ENCODE data around the gene RPS19. TPM values are rescaled to one million over a fixed set of nuclear protein-coding genes. Genes with fewer than 3 reads are reported as not detected.

The RPS19 gene
- total RNA-seq, 1 experiment from 2014 or later = 1,830 TPM

- ATAC-seq = no peak
- no peak for DNase-seq
- Histone ChIP-seq H3F3A (ENCODE audit: low read length, unreplicated experiment) (no peaks in the 10 kb centered on the region), H3K27me3 (ENCODE audit: low read length) (peaks cover 18% of the 10 kb centered on the region), H3K4me3 (ENCODE audit: low read length) (no peak overlapping the region), H3K9ac (ENCODE audit: low read length) (no peak overlapping the region), H2AFZ (ENCODE audit: low read length) (no peak overlapping the region), H4K20me1 (ENCODE audit: low read length) (no peaks in the 10 kb centered on the region), H3K36me3 (ENCODE audit: low read depth, low read length) (no peaks in the 10 kb centered on the region), H3K27ac (ENCODE audit: low read length) (no peak overlapping the region), H3K9me2 (replicated peaks; ENCODE audit: low read length) (no peaks in the 10 kb centered on the region), H3K4me2 (ENCODE audit: low read length) (no peak overlapping the region), H3K4me1 (ENCODE audit: insufficient read depth, low read length) (no peaks in the 10 kb centered on the region), H3K79me2 (ENCODE audit: low read length) (no peaks in the 10 kb centered on the region), H3K9me3 (ENCODE audit: low read length) (no peaks in the 10 kb centered on the region)
- intact Hi-C loops (cut with micrococcal nuclease) = no loop called here
- no peak for TF ChIP-seq CTCF (conservative IDR thresholded peaks at IDR 0.05; ENCODE audit: low read depth, low read length)
- no peak for TF ChIP-seq EZH2 (IDR thresholded peaks at IDR 0.05; ENCODE audit: low read length, unreplicated experiment)
- no peak for TF ChIP-seq EZH2phosphoT487 (IDR thresholded peaks at IDR 0.05; ENCODE audit: borderline replicate concordance, low read length)
- BruUV-seq (replicated peaks) = no TSS peak
- ChIA-PET POLR2A (ENCODE audit: unreplicated experiment) (no interaction called here), CTCF (no interaction called here)
Measured at GRCh38 chr19:41918653-41919244, 58.7 kb downstream of the RPS19 start.

- Histone ChIP-seq H3K79me2 (ENCODE audit: low read length) (no peaks in the 10 kb centered on the region), H3K36me3 (ENCODE audit: low read depth, low read length) (no peaks in the 10 kb centered on the region), H2AFZ (ENCODE audit: low read length) (no peak overlapping the region), H3K4me1 (ENCODE audit: insufficient read depth, low read length) (no peaks in the 10 kb centered on the region), H4K20me1 (ENCODE audit: low read length) (no peaks in the 10 kb centered on the region), H3K4me2 (ENCODE audit: low read length) (no peak overlapping the region), H3K27me3 (ENCODE audit: low read length) (peaks cover 11% of the 10 kb centered on the region), H3K9me2 (replicated peaks; ENCODE audit: low read length) (no peaks in the 10 kb centered on the region), H3K9me3 (ENCODE audit: low read length) (no peaks in the 10 kb centered on the region), H3K9ac (ENCODE audit: low read length) (no peak overlapping the region), H3F3A (ENCODE audit: low read length, unreplicated experiment) (no peaks in the 10 kb centered on the region), H3K4me3 (ENCODE audit: low read length) (no peak overlapping the region), H3K27ac (ENCODE audit: low read length) (no peak overlapping the region)
- no TSS peak for BruUV-seq (replicated peaks)
- intact Hi-C loops (cut with micrococcal nuclease) = no loop called here
- no peak for TF ChIP-seq CTCF (conservative IDR thresholded peaks at IDR 0.05; ENCODE audit: low read depth, low read length)
- no peak for DNase-seq
- POLR2A ChIA-PET (ENCODE audit: unreplicated experiment) = no interaction called here
- CTCF ChIA-PET = no interaction called here
- no peak for ATAC-seq
Measured at GRCh38 chr19:41919948-41920712, 60.1 kb downstream of the RPS19 start.

GRCh38 chr19:41920882-41921576 lies 61.0 kb downstream of the RPS19 start:
- ChIA-PET CTCF (no interaction called here), POLR2A (ENCODE audit: unreplicated experiment) (no interaction called here)
- ATAC-seq (no peak), DNase-seq (no peak)
- Histone ChIP-seq H3K27ac (ENCODE audit: low read length) (no peak overlapping the region), H3K79me2 (ENCODE audit: low read length) (no peaks in the 10 kb centered on the region), H3K4me2 (ENCODE audit: low read length) (no peak overlapping the region), H3K9ac (ENCODE audit: low read length) (no peak overlapping the region), H3K4me1 (ENCODE audit: insufficient read depth, low read length) (no peaks in the 10 kb centered on the region), H3K36me3 (ENCODE audit: low read depth, low read length) (no peaks in the 10 kb centered on the region), H3K9me3 (ENCODE audit: low read length) (no peaks in the 10 kb centered on the region), H3F3A (ENCODE audit: low read length, unreplicated experiment) (no peaks in the 10 kb centered on the region), H2AFZ (ENCODE audit: low read length) (no peak overlapping the region), H3K4me3 (ENCODE audit: low read length) (no peak overlapping the region), H3K27me3 (ENCODE audit: low read length) (peaks cover 6% of the 10 kb centered on the region; the same call in 1 of the 2 replicates), H3K9me2 (replicated peaks; ENCODE audit: low read length) (no peaks in the 10 kb centered on the region), H4K20me1 (ENCODE audit: low read length) (no peaks in the 10 kb centered on the region)
- intact Hi-C loops (cut with micrococcal nuclease) = no loop called here
- no TSS peak for BruUV-seq (replicated peaks)
- TF ChIP-seq EZH2phosphoT487 (IDR thresholded peaks at IDR 0.05; ENCODE audit: borderline replicate concordance, low read length) = no peak
- TF ChIP-seq EZH2 (IDR thresholded peaks at IDR 0.05; ENCODE audit: low read length, unreplicated experiment) = no peak
- no peak for TF ChIP-seq CTCF (conservative IDR thresholded peaks at IDR 0.05; ENCODE audit: low read depth, low read length)

Data from PC-3 (cell line).